OCI-LY1 (cell line): Measurements from ENCODE around the gene CAV3.
"Not testable (repeated sequence)": the region's sequence is repeated elsewhere in the genome, so short reads cannot be mapped to it uniquely, and the experiment has no call there.

Experiments
- H2AFZ ChIP-seq: fragments of 200-600 bp; sonication (generic), shearing (Covaris generic); 2 replicates; pipeline ENCODE4 v1.6.0; 2014; ENCODE audit warnings: antibody characterized with exemption, mild to moderate bottlenecking, low read length
- H3F3A ChIP-seq: fragments of 200-600 bp; sonication (generic), shearing (Covaris generic); 2 replicates; pipeline ENCODE4 v1.6.0; 2014; ENCODE audit warnings: mild to moderate bottlenecking, antibody characterized with exemption, low read length, moderate library complexity; ENCODE audit not compliant: insufficient read depth
- H3K27ac ChIP-seq: fragments of 200-600 bp; sonication (generic); 2 replicates; pipeline ENCODE4 v1.5.1; 2014; ENCODE audit warnings: low read length, mixed run types, mild to moderate bottlenecking, low read depth; ENCODE audit not compliant: poor library complexity, severe bottlenecking
- H3K27me3 ChIP-seq: fragments of 200-600 bp; sonication (generic); 2 replicates; pipeline ENCODE4 v1.6.0; 2014; ENCODE audit warnings: antibody characterized with exemption, mild to moderate bottlenecking, low read length, moderate library complexity; ENCODE audit not compliant: insufficient read depth
- H3K36me3 ChIP-seq: fragments of 200-600 bp; sonication (generic); 2 replicates; pipeline ENCODE4 v1.6.1; 2014; ENCODE audit warnings: mild to moderate bottlenecking, antibody characterized with exemption, low read length, moderate library complexity, mixed read lengths; ENCODE audit not compliant: insufficient read depth
- H3K4me1 ChIP-seq: fragments of 200-600 bp; sonication (generic); 2 replicates; pipeline ENCODE4 v1.5.1; 2014; ENCODE audit warnings: mild to moderate bottlenecking, low read length, moderate library complexity; ENCODE audit not compliant: insufficient read depth, severe bottlenecking
- H3K4me2 ChIP-seq: fragments of 200-600 bp; sonication (generic), shearing (Covaris generic); 2 replicates; pipeline ENCODE4 v1.6.1; 2014; ENCODE audit warnings: low read length
- H3K4me3 ChIP-seq: fragments of 200-600 bp; sonication (generic); 2 replicates; pipeline ENCODE4 v1.5.1; 2014; ENCODE audit warnings: low read length, low read depth, mild to moderate bottlenecking, mixed read lengths; ENCODE audit not compliant: poor library complexity, severe bottlenecking
- H3K79me2 ChIP-seq: fragments of 200-600 bp; shearing (Covaris generic); 2 replicates; pipeline ENCODE4 v1.6.1; 2016; ENCODE audit warnings: mixed run types, low read length, mixed read lengths; ENCODE audit not compliant: insufficient read depth
- H3K9ac ChIP-seq: fragments of 200-600 bp; sonication (generic), shearing (Covaris generic); 2 replicates; pipeline ENCODE4 v1.6.1; 2014; ENCODE audit warnings: mild to moderate bottlenecking, low read length, mixed read lengths
- H3K9me2 ChIP-seq: fragments of 200-600 bp; sonication (generic), shearing (Covaris generic); 2 replicates; pipeline ENCODE4 v1.6.1; 2014; ENCODE audit warnings: low read depth, mild to moderate bottlenecking, low read length, mixed read lengths
- H3K9me3 ChIP-seq: fragments of 200-600 bp; shearing (Covaris generic); 2 replicates; pipeline ENCODE4 v1.6.1; 2014; ENCODE audit warnings: low read length, mixed read lengths
- H4K20me1 ChIP-seq: fragments of 200-600 bp; sonication (generic), shearing (Covaris generic); 2 replicates; pipeline ENCODE4 v1.6.0; 2016; ENCODE audit warnings: mild to moderate bottlenecking, low read length; ENCODE audit not compliant: insufficient read depth
- CTCF ChIP-seq: fragments of 200-600 bp; sonication (generic), shearing (Covaris generic); IDR thresholded peaks from 2 replicates; pipeline ENCODE4 v1.5.1; 2017; ENCODE audit warnings: mild to moderate bottlenecking, antibody characterized with exemption, low read length, moderate library complexity, mixed read lengths
- EZH2 ChIP-seq: fragments of 200-600 bp; sonication (generic), shearing (Covaris generic); IDR thresholded peaks from 2 replicates; pipeline ENCODE4 v1.8.0; 2017; ENCODE audit warnings: borderline replicate concordance, mixed run types, mild to moderate bottlenecking, antibody characterized with exemption, low read length, moderate library complexity, mixed read lengths

The CAV3 gene

GRCh38 chr3:8733332-8734094 lies at the start of gene CAV3:
Gene CAV3, plus strand, starts transcription at chr3:8733802. Its CDS starts 75 bp downstream, at chr3:8733877.
- Histone ChIP-seq H3K27me3 (peaks cover 5% of the 10 kb centered on the region; the same call in 1 of the 2 replicates), H3K4me3 (no peak within 1 kb of the TSS), H3F3A (no peaks in the 10 kb centered on the region), H3K9me3 (no peaks in the 10 kb centered on the region), H3K27ac (no peak within 1 kb of the TSS), H3K9me2 (no peaks in the 10 kb centered on the region), H3K36me3 (no peaks in the 10 kb centered on the region), H3K4me2 (no peak within 1 kb of the TSS), H3K9ac (no peak within 1 kb of the TSS), H4K20me1 (no peaks in the 10 kb centered on the region), H3K4me1 (no peaks in the 10 kb centered on the region), H2AFZ (no peak within 1 kb of the TSS), H3K79me2 (no peaks in the 10 kb centered on the region)
- TF ChIP-seq CTCF (no peak), EZH2 (no peak)

GRCh38 chr3:8684992-8685391 lies 48.6 kb upstream of the CAV3 start:
- not testable (repeated sequence) for H3K9me3 ChIP-seq, H3K27me3 ChIP-seq, H3K4me3 ChIP-seq, H3K9ac ChIP-seq, H3K36me3 ChIP-seq, H2AFZ ChIP-seq, H4K20me1 ChIP-seq, H3F3A ChIP-seq, H3K79me2 ChIP-seq, H3K4me2 ChIP-seq, H3K9me2 ChIP-seq, H3K4me1 ChIP-seq, H3K27ac ChIP-seq

- not testable (repeated sequence) for H3K9me2 ChIP-seq, H3K4me1 ChIP-seq, H3K36me3 ChIP-seq, H3K4me2 ChIP-seq, H4K20me1 ChIP-seq, H3K79me2 ChIP-seq, H3K27me3 ChIP-seq, H2AFZ ChIP-seq, H3F3A ChIP-seq, H3K27ac ChIP-seq, H3K9ac ChIP-seq, H3K4me3 ChIP-seq, H3K9me3 ChIP-seq
Observed at GRCh38 chr3:8691295-8691694, 42.3 kb upstream of the CAV3 start.

- Histone ChIP-seq H3K9me2 (no peaks in the 10 kb centered on the region), H3K27ac (no peak overlapping the region), H3F3A (no peaks in the 10 kb centered on the region), H3K4me1 (no peaks in the 10 kb centered on the region), H3K4me2 (no peak overlapping the region), H3K27me3 (no peaks in the 10 kb centered on the region), H3K9ac (no peak overlapping the region), H2AFZ (no peak overlapping the region), H3K36me3 (no peaks in the 10 kb centered on the region; the same call in 1 of the 2 replicates), H3K4me3 (no peak overlapping the region), H3K79me2 (no peaks in the 10 kb centered on the region), H4K20me1 (no peaks in the 10 kb centered on the region), H3K9me3 (peaks cover 20% of the 10 kb centered on the region)
- no peak for TF ChIP-seq EZH2
- TF ChIP-seq CTCF = peak; percentile 47; the same call in 1 of the 2 replicates
Observed at GRCh38 chr3:8702560-8702959, 31.0 kb upstream of the CAV3 start.
